Measurements from ENCODE around the gene MED27. TPM values are rescaled to one million over a fixed set of nuclear protein-coding genes. Genes with fewer than 3 reads are reported as not detected.

MED27 gene
- total RNA-seq, 1 experiment from 2014 or later = 38.4 TPM

- DNase-seq (no peak), ATAC-seq (no peak)
- Histone ChIP-seq H3K79me2 (ENCODE audit: low read length) (no peaks in the 10 kb centered on the region), H3K9me2 (replicated peaks; ENCODE audit: low read length) (no peaks in the 10 kb centered on the region), H3K36me3 (ENCODE audit: low read depth, low read length) (no peaks in the 10 kb centered on the region), H3K27ac (ENCODE audit: low read length) (no peak overlapping the region), H3K4me1 (ENCODE audit: insufficient read depth, low read length) (peaks cover 11% of the 10 kb centered on the region; the same call in 1 of the 2 replicates), H3K4me3 (ENCODE audit: low read length) (no peak overlapping the region), H3K9me3 (ENCODE audit: low read length) (no peaks in the 10 kb centered on the region), H4K20me1 (ENCODE audit: low read length) (no peaks in the 10 kb centered on the region), H3F3A (ENCODE audit: low read length, unreplicated experiment) (no peaks in the 10 kb centered on the region), H3K4me2 (ENCODE audit: low read length) (no peak overlapping the region), H3K9ac (ENCODE audit: low read length) (no peak overlapping the region), H2AFZ (ENCODE audit: low read length) (no peak overlapping the region), H3K27me3 (ENCODE audit: low read length) (no peaks in the 10 kb centered on the region)
- POLR2A ChIA-PET (ENCODE audit: unreplicated experiment) = no interaction called here
- TF ChIP-seq, protein P1, sequence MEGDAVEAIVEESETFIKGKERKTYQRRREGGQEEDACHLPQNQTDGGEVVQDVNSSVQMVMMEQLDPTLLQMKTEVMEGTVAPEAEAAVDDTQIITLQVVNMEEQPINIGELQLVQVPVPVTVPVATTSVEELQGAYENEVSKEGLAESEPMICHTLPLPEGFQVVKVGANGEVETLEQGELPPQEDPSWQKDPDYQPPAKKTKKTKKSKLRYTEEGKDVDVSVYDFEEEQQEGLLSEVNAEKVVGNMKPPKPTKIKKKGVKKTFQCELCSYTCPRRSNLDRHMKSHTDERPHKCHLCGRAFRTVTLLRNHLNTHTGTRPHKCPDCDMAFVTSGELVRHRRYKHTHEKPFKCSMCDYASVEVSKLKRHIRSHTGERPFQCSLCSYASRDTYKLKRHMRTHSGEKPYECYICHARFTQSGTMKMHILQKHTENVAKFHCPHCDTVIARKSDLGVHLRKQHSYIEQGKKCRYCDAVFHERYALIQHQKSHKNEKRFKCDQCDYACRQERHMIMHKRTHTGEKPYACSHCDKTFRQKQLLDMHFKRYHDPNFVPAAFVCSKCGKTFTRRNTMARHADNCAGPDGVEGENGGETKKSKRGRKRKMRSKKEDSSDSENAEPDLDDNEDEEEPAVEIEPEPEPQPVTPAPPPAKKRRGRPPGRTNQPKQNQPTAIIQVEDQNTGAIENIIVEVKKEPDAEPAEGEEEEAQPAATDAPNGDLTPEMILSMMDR (conservative IDR thresholded peaks at IDR 0.05; ENCODE audit: low read depth, low read length) = no peak
- no peak for TF ChIP-seq EZH2 (IDR thresholded peaks at IDR 0.05; ENCODE audit: low read length, unreplicated experiment)
- no peak for TF ChIP-seq EZH2phosphoT487 (IDR thresholded peaks at IDR 0.05; ENCODE audit: borderline replicate concordance, low read length)
- intact Hi-C loops (cut with micrococcal nuclease) = no loop called here
- CTCF ChIA-PET = no interaction called here
- no TSS peak for BruUV-seq (replicated peaks)
These were observed 238.6 kb downstream of the MED27 start for GRCh38 chr9:131840751-131841702.

- TF ChIP-seq EZH2phosphoT487 (IDR thresholded peaks at IDR 0.05; ENCODE audit: borderline replicate concordance, low read length) (no peak), EZH2 (IDR thresholded peaks at IDR 0.05; ENCODE audit: low read length, unreplicated experiment) (no peak)
- TF ChIP-seq, protein P1 (conservative IDR thresholded peaks at IDR 0.05; ENCODE audit: low read depth, low read length) = no peak
- ATAC-seq = no peak
- BruUV-seq (replicated peaks) = no TSS peak
- H3K9ac ChIP-seq (ENCODE audit: low read length) = no peak overlapping the region
- no peak overlapping the region for H2AFZ ChIP-seq (ENCODE audit: low read length)
- H3K36me3 ChIP-seq (ENCODE audit: low read depth, low read length) = no peaks in the 10 kb centered on the region
- H3K79me2 ChIP-seq (ENCODE audit: low read length) = no peaks in the 10 kb centered on the region
- H3K4me1 ChIP-seq (ENCODE audit: insufficient read depth, low read length) = peaks cover 11% of the 10 kb centered on the region; the same call in 1 of the 2 replicates
- H3K27me3 ChIP-seq (ENCODE audit: low read length) = no peaks in the 10 kb centered on the region
- no peak for DNase-seq
- H3K4me2 ChIP-seq (ENCODE audit: low read length) = no peak overlapping the region
- H3F3A ChIP-seq (ENCODE audit: low read length, unreplicated experiment) = no peaks in the 10 kb centered on the region
- ChIA-PET POLR2A (ENCODE audit: unreplicated experiment) (no interaction called here), CTCF (no interaction called here)
- no peaks in the 10 kb centered on the region for H4K20me1 ChIP-seq (ENCODE audit: low read length)
- no peaks in the 10 kb centered on the region for H3K9me2 ChIP-seq (replicated peaks; ENCODE audit: low read length)
- H3K9me3 ChIP-seq (ENCODE audit: low read length) = no peaks in the 10 kb centered on the region
- H3K27ac ChIP-seq (ENCODE audit: low read length) = no peak overlapping the region
- H3K4me3 ChIP-seq (ENCODE audit: low read length) = no peak overlapping the region
- intact Hi-C loops (cut with micrococcal nuclease) = no loop called here
These were observed 239.4 kb downstream of the MED27 start for GRCh38 chr9:131840220-131840619.
